Skeletal muscle satellite cell (primary cell): ENCODE data around the gene C11orf24.

Experiments
- H3K27me3 ChIP-seq: 2 replicates; pipeline ENCODE4 v1.7.0; 2013; ENCODE audit warnings: low read length; ENCODE audit not compliant: control insufficient read depth, insufficient read depth
- H3K36me3 ChIP-seq: 2 replicates; pipeline ENCODE4 v1.7.0; 2013; ENCODE audit warnings: mild to moderate bottlenecking, control low read depth, low read length; ENCODE audit not compliant: insufficient read depth
- H3K4me1 ChIP-seq: 2 replicates; pipeline ENCODE4 v1.7.0; 2013; ENCODE audit warnings: low read length; ENCODE audit not compliant: control insufficient read depth, insufficient read depth
- H3K4me2 ChIP-seq: 2 replicates; pipeline ENCODE4 v1.7.0; 2013; ENCODE audit warnings: mild to moderate bottlenecking, low read length
- H3K4me3 ChIP-seq: 2 replicates; pipeline ENCODE4 v1.7.0; 2013; ENCODE audit warnings: low read length
- H3K9ac ChIP-seq: 2 replicates; pipeline ENCODE4 v1.7.0; 2013; ENCODE audit warnings: mild to moderate bottlenecking, low read depth, low read length, moderate library complexity
- H3K9me3 ChIP-seq: replicated peaks from 2 replicates; pipeline ENCODE4 v1.7.0; 2013; ENCODE audit warnings: mild to moderate bottlenecking, control low read depth, low read length

C11orf24 gene

DNA sequence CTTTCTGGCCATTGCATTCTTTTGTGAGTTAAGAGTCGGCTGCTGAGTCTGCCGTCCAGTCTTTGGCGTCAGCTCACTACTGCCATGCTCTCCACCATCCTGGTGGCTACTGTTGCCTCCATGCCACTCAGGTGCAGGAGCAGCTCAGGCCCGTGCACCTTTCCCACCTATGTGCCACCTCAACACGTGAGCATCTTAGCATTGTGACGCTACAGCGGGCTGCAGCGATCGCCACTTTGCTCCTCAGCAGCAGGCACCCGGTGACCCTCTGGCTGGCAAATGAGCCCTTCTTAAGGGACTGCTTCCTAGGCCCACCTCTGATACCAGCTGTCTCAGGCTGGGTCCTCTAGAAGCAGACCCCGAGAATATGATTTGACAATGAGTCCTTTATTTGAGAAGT is 47.2 kb downstream of the C11orf24 start:
- Histone ChIP-seq H3K9me3 (no peaks in the 10 kb centered on the region), H3K27me3 (peaks cover 14% of the 10 kb centered on the region), H3K9ac (no peak overlapping the region), H3K36me3 (no peaks in the 10 kb centered on the region), H3K4me1 (no peaks in the 10 kb centered on the region), H3K4me3 (no peak overlapping the region), H3K4me2 (no peak overlapping the region)

DNA sequence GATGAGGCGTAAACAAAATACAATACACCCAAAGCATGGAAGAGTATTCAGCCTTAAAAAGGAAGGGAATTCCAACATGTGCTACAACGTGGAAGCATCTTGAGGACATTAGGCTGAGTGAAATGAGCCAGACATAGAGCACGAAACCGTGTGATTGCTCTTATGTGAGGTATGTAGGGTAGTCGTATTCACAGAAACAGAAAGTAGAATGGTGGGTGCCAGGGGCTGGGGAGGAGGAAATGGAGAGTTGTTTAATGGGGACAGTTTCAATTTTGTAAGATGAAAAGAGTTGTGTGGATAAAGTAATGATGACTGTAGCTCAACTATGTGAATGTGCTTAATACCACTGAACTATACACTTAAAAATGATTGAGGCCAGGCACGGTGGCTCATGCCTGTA is 48.5 kb downstream of the C11orf24 start:
- H3K4me1 ChIP-seq = no peaks in the 10 kb centered on the region
- no peak overlapping the region for H3K4me2 ChIP-seq
- no peaks in the 10 kb centered on the region for H3K9me3 ChIP-seq
- H3K36me3 ChIP-seq = no peaks in the 10 kb centered on the region
- peaks cover 16% of the 10 kb centered on the region for H3K27me3 ChIP-seq
- H3K4me3 ChIP-seq = no peak overlapping the region
- H3K9ac ChIP-seq = no peak overlapping the region

DNA sequence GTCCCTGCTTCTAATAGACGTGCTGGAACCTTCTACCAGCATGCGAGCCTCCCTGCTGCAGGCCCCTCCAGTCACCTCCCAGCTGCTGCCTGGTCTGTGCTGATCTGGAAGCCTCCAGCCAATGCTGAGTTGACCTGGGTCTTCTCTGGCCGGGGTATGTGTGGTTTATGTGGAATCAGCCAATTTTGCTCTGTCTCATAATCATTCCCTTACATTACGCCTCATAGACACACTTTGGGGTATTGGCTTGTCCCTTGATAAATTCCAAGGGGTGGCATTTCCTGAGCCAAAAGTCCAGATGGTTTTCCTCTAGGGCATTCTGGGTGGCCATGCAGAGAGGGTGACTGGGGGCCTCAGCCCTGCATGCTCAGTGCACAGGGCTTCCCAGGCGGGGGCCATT is 50.4 kb downstream of the C11orf24 start:
- H3K27me3 ChIP-seq = peaks cover 28% of the 10 kb centered on the region

DNA sequence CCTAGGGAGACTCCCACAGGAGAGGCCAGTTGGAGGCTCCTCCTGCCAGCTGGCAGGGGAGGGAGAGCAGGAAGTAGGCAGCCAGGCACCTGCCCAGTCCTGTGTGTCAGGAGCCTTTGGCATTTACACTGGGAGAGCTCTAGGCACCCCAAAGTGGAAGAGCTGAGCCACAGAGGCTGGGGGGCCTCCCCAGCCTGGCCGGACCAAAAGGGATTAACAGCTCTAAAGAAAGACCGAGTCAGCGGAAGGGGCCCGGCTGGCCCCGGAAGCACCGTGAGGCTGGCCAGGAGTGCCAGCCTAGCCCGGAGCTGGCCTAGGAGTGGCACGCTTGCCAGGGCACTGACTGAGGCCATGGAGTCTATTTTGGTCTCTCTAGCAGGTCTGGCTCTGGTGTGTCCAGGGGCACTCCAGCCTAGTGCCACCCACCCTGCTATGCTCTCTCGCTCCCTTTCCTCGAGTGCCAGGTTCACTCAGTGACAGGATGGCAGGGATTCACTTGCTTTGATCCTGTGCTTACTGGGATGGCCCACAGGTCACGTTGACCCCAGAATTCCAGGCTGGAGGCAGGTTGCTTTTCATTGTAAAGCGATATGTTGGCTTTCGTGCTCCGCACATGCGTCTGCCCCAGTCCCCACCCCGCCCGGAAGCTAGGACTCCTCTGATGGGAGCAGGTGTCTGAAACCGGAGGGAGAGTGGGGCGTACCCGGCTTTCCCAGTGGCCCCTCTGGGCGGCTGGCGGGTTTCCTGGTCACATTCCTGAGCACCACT is 55.4 kb downstream of the C11orf24 start:
- Histone ChIP-seq H3K27me3 (peaks cover 30% of the 10 kb centered on the region), H3K9ac (no peak overlapping the region), H3K36me3 (no peaks in the 10 kb centered on the region), H3K4me1 (peaks cover 13% of the 10 kb centered on the region), H3K4me3 (no peak overlapping the region), H3K9me3 (no peaks in the 10 kb centered on the region), H3K4me2 (no peak overlapping the region)

More for the DNA sequence above, 50.4 kb downstream of the C11orf24 start:
- H3K9ac ChIP-seq = no peak overlapping the region
- H3K4me1 ChIP-seq = no peaks in the 10 kb centered on the region
- H3K4me3 ChIP-seq = no peak overlapping the region
- H3K9me3 ChIP-seq = no peaks in the 10 kb centered on the region
- no peaks in the 10 kb centered on the region for H3K36me3 ChIP-seq
- no peak overlapping the region for H3K4me2 ChIP-seq

GRCh38 chr11:68215524-68216170 is 56.1 kb downstream of the C11orf24 start:
- Histone ChIP-seq H3K9ac (no peak overlapping the region), H3K4me3 (no peak overlapping the region), H3K4me2 (no peak overlapping the region)

GRCh38 chr11:68215087-68215445 is 56.7 kb downstream of the C11orf24 start:
- H3K27me3 ChIP-seq = peaks cover 28% of the 10 kb centered on the region
- no peaks in the 10 kb centered on the region for H3K36me3 ChIP-seq
- H3K4me3 ChIP-seq = no peak overlapping the region
- no peak overlapping the region for H3K9ac ChIP-seq
- no peak overlapping the region for H3K4me2 ChIP-seq
- H3K9me3 ChIP-seq = no peaks in the 10 kb centered on the region
- H3K4me1 ChIP-seq = peaks cover 17% of the 10 kb centered on the region

More at GRCh38 chr11:68215524-68216170, 56.1 kb downstream of the C11orf24 start:
- Histone ChIP-seq H3K36me3 (no peaks in the 10 kb centered on the region), H3K27me3 (peaks cover 29% of the 10 kb centered on the region), H3K4me1 (peaks cover 17% of the 10 kb centered on the region), H3K9me3 (no peaks in the 10 kb centered on the region)

DNA sequence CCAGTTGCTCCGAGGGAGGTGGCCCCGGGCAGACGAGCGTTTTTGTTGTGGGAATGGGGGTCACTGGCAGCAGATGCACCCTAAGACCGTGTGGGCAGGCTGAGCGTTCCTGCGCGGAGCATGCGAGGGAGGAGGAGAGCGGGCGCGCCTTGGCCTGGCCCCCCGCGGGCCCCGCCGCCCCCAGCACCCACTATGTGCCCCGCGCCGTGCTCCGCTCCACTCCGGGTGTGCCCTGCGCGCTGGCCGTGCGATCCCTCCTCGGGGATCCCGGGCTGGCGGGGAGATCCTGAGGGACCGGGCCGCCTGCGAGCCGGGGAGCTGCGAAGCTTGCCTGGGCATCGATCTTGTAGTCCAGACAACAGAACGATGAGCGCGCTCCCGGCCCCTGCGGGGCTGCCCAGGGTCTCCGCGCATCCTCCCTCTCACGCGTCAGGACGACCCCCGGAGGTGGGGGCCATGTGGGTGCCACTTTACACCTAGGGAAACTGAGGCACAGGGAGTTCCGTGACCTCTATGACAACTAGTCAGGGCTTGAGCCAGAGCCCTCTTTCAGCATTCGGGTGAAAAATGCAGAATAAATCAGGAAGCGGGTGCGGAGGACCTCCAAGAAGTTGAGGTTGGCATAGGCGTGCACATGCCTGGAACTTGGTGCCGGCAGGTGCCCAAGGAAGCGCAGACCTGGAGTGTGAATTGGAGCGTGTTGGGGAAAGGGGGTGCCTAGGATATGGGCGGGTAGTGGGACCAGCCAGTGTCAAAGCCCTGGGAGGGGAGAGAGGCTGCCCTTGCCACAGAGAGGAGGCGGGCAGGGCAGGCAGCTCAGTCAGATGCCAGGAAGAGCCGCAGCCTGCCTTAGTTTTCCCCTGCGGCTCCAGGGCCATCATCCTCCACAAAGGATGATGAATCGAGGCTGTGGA is 57.3 kb downstream of the C11orf24 start:
- H3K9me3 ChIP-seq = no peaks in the 10 kb centered on the region
- peaks cover 19% of the 10 kb centered on the region for H3K4me1 ChIP-seq
- H3K9ac ChIP-seq = peak overlapping the region; percentile 90
- peaks cover 28% of the 10 kb centered on the region for H3K27me3 ChIP-seq
- H3K4me2 ChIP-seq = peak overlapping the region; percentile 99
- no peaks in the 10 kb centered on the region for H3K36me3 ChIP-seq
- peak overlapping the region; percentile 91 for H3K4me3 ChIP-seq

- H3K4me2 ChIP-seq = peak overlapping the region; percentile 99
- H3K9ac ChIP-seq = peak overlapping the region; percentile 90
- H3K4me3 ChIP-seq = peak overlapping the region; percentile 91
- H3K36me3 ChIP-seq = no peaks in the 10 kb centered on the region
- H3K4me1 ChIP-seq = peaks cover 21% of the 10 kb centered on the region
- no peaks in the 10 kb centered on the region for H3K9me3 ChIP-seq
- H3K27me3 ChIP-seq = peaks cover 28% of the 10 kb centered on the region
Observed at GRCh38 chr11:68213555-68214172, 58.1 kb downstream of the C11orf24 start.

DNA sequence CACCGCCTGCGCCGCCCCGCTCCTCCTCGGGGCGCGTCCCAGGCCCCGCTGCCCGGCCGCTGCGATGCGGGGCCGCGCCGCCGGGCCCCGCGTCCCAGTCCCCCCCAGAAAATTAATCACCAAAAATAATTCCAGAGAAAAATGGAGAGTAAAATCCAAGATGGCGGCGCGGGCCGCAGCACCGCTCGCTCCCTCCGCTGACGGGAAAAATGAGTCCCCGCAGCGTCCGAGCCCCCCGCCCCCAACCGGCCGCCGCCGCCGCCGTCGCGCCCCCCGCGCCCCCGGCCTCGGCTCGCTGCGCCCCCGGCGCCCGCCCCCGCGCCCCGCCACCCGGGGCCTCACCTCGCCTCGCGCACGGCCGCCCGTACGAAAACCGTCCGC is 58.6 kb downstream of the C11orf24 start, which contains the start of gene KMT5B:
Gene KMT5B (minus strand): TSS at position 162 of the 381 bp plus-strand sequence. CDS start 23,220 bp downstream, outside the sequence.
- peak within 1 kb of the TSS; percentile 90 for H3K9ac ChIP-seq
- no peaks in the 10 kb centered on the region for H3K36me3 ChIP-seq
- peak within 1 kb of the TSS; percentile 99 for H3K4me2 ChIP-seq
- peaks cover 21% of the 10 kb centered on the region for H3K4me1 ChIP-seq
- H3K9me3 ChIP-seq = no peaks in the 10 kb centered on the region
- peak within 1 kb of the TSS; percentile 91 for H3K4me3 ChIP-seq
- H3K27me3 ChIP-seq = peaks cover 25% of the 10 kb centered on the region

GRCh38 chr11:68212421-68213134 is 59.2 kb downstream of the C11orf24 start:
- Histone ChIP-seq H3K27me3 (peaks cover 21% of the 10 kb centered on the region), H3K9me3 (no peaks in the 10 kb centered on the region)

More at GRCh38 chr11:68212421-68213134, 59.2 kb downstream of the C11orf24 start:
- no peaks in the 10 kb centered on the region for H3K36me3 ChIP-seq
- H3K4me2 ChIP-seq = peak overlapping the region; percentile 94
- peak overlapping the region; percentile 91 for H3K4me3 ChIP-seq
- H3K4me1 ChIP-seq = peaks cover 21% of the 10 kb centered on the region
- H3K9ac ChIP-seq = peak overlapping the region; percentile 86
